GM23338 (cell line): ENCODE data around the gene SP100. TPM values are rescaled to one million over a fixed set of nuclear protein-coding genes. Genes with fewer than 3 reads are reported as not detected.

Experiments used
- ATAC-seq: fragments of 200-7000 bp; cut with Tn5 transposase; 3 replicates; pipeline ENCODE4 v1.9.1; 2020
- DNase-seq: peaks from one replicate; pipeline ENCODE4 v3.0.0-alpha.2; 2015; ENCODE audit warnings: low spot score
- H2AFZ ChIP-seq: fragments of 200-600 bp; sonication (generic); 2 replicates; pipeline ENCODE4 v1.8.0; 2016; ENCODE audit warnings: antibody characterized with exemption, mild to moderate bottlenecking, moderate library complexity
- H3F3A ChIP-seq: fragments of 200-600 bp; sonication (generic); replicated peaks from 2 replicates; pipeline ENCODE4 v1.8.0; 2017; ENCODE audit warnings: antibody characterized with exemption, mixed run types, low read depth
- H3K27ac ChIP-seq: fragments of 200-600 bp; sonication (generic); 2 replicates; pipeline ENCODE4 v1.6.1; 2016; ENCODE audit warnings: low read depth
- H3K27me3 ChIP-seq: fragments of 200-600 bp; sonication (generic); 2 replicates; pipeline ENCODE4 v1.8.0; 2016; ENCODE audit warnings: mild to moderate bottlenecking, mixed run types, moderate library complexity; ENCODE audit not compliant: insufficient read depth
- H3K36me3 ChIP-seq: fragments of 200-600 bp; sonication (generic); 2 replicates; pipeline ENCODE4 v1.8.0; 2016; ENCODE audit warnings: mild to moderate bottlenecking; ENCODE audit not compliant: insufficient read depth
- H3K4me1 ChIP-seq: fragments of 200-600 bp; sonication (generic); 2 replicates; pipeline ENCODE4 v1.8.0; 2016; ENCODE audit warnings: mild to moderate bottlenecking, moderate library complexity; ENCODE audit not compliant: insufficient read depth
- H3K4me2 ChIP-seq: fragments of 200-600 bp; sonication (generic); 2 replicates; pipeline ENCODE4 v1.7.1; 2017; ENCODE audit warnings: mixed run types
- H3K4me3 ChIP-seq: fragments of 200-600 bp; sonication (generic); 2 replicates; pipeline ENCODE4 v1.6.1; 2016; ENCODE audit warnings: mixed run types
- H3K79me2 ChIP-seq: fragments of 200-600 bp; sonication (generic); replicated peaks from 2 replicates; pipeline ENCODE4 v1.8.0; 2017; ENCODE audit warnings: mild to moderate bottlenecking; ENCODE audit not compliant: insufficient read depth
- H3K9me2 ChIP-seq: fragments of 200-600 bp; sonication (generic); 2 replicates; pipeline ENCODE4 v1.8.0; 2017; ENCODE audit not compliant: insufficient read depth
- H4K20me1 ChIP-seq: fragments of 200-600 bp; sonication (generic); replicated peaks from 2 replicates; pipeline ENCODE4 v1.8.0; 2017; ENCODE audit warnings: mild to moderate bottlenecking; ENCODE audit not compliant: insufficient read depth
- H3K27ac Mint-ChIP-seq: 2 replicates; pipeline ENCODE4 v1.8.0; 2020; ENCODE audit warnings: inconsistent platforms, mild to moderate bottlenecking, moderate library complexity, mixed read lengths
- H3K27me3 Mint-ChIP-seq: 3 replicates; pipeline ENCODE4 v1.8.0; 2022; ENCODE audit warnings: low read depth, mild to moderate bottlenecking, moderate library complexity, mixed read lengths, inconsistent platforms; ENCODE audit not compliant: insufficient read depth, poor library complexity
- H3K36me3 Mint-ChIP-seq: 3 replicates; pipeline ENCODE4 v1.8.0; 2021; ENCODE audit warnings: low read depth, mild to moderate bottlenecking, inconsistent platforms, moderate library complexity, mixed read lengths
- H3K4me1 Mint-ChIP-seq: 3 replicates; pipeline ENCODE4 v1.8.0; 2020; ENCODE audit warnings: mild to moderate bottlenecking, inconsistent platforms, mixed read lengths
- H3K4me3 Mint-ChIP-seq: 3 replicates; pipeline ENCODE4 v1.8.0; 2021; ENCODE audit warnings: moderate library complexity, mild to moderate bottlenecking, inconsistent platforms, mixed read lengths
- H3K9me3 Mint-ChIP-seq: 3 replicates; pipeline ENCODE4 v1.8.0; 2020; ENCODE audit warnings: moderate library complexity, mild to moderate bottlenecking, inconsistent platforms, mixed read lengths
- EZH2phosphoT487 ChIP-seq: fragments of 200-600 bp; sonication (generic); IDR thresholded peaks from one replicate; pipeline ENCODE4 v1.8.1; 2018; ENCODE audit warnings: antibody characterized with exemption; ENCODE audit not compliant: unreplicated experiment
- POLR2AphosphoS5 ChIP-seq: IDR thresholded peaks from 2 replicates; pipeline ENCODE4 v1.6.1; 2016; ENCODE audit warnings: antibody characterized with exemption, low read depth
- STAT1 ChIP-seq: IDR thresholded peaks from one replicate; pipeline ENCODE4 v1.6.1; 2016; ENCODE audit warnings: antibody characterized with exemption; ENCODE audit not compliant: unreplicated experiment
- ZNF462 ChIP-seq: fragments of 250-450 bp; sonication (Bioruptor Pico); IDR thresholded peaks from 2 replicates; pipeline ENCODE4 v1.5.0; 2020; ENCODE audit warnings: mild to moderate bottlenecking, moderate library complexity
- polyA plus RNA-seq: library from polyadenylated mRNA; unstranded; fragments of >200 nt; fragmentation: Nextera tagmentation; extraction: Ambion mirVana; gene quantifications from 2 replicates; pipeline ENCODE4 v1.2.1, GENCODE V29; 2016
- total RNA-seq: library from RNA; depleted of rRNA; stranded (reverse); fragments of >200 nt; shearing (Covaris generic); gene quantifications from 2 replicates; pipeline ENCODE4 v1.2.3, GENCODE V29; 2014
- TF ChIP-seq, protein P1 (sequence below): IDR thresholded peaks from one replicate; pipeline ENCODE4 v1.6.1; 2018; ENCODE audit warnings: antibody characterized with exemption; ENCODE audit not compliant: unreplicated experiment
- TF ChIP-seq, protein P2 (sequence below): IDR thresholded peaks from 2 replicates; pipeline ENCODE4 v1.6.1; 2016; ENCODE audit warnings: antibody characterized with exemption

Gene SP100
- total and polyA plus RNA-seq, 2 experiments from 2014 or later = 0.44 to 0.73 TPM

DNA sequence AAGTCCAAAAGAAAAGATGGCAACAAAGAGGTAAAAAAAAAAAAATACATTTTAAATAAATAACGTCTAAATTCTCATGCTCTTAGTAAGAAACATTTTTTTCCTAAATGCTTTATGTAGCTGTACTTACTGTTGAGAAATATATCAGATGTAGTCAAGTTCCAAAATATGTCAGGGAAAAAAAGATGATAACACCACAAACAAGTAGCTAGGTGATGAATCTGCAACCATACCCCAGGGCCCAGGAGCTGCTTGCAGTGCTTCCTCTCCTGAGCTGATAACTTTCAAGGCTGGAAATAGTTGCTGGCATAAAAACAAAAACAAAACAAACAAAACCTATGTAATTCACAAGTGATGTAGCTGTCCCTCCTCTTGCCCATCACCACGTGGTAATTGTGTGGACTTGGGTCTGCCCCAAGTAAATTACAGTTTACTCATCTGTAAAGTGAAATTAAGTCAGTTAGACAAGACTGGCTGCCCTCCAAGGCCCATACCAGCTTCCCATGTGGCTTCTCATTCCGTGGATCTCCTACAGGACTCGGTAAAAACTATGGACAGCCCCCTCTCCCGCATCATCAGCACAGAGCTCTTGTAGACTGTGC is 82.6 kb downstream of the SP100 start:
- Histone ChIP-seq H2AFZ (no peak overlapping the region), H3K4me1 (no peaks in the 10 kb centered on the region), H3K27me3 (no peaks in the 10 kb centered on the region), H3K4me2 (no peak overlapping the region), H3F3A (no peaks in the 10 kb centered on the region), H3K79me2 (no peaks in the 10 kb centered on the region), H3K27ac (no peak overlapping the region), H3K4me3 (no peak overlapping the region), H3K36me3 (no peaks in the 10 kb centered on the region), H4K20me1 (no peaks in the 10 kb centered on the region), H3K9me2 (peaks cover 5% of the 10 kb centered on the region)
- H3K27me3 Mint-ChIP-seq = no peaks in the 10 kb centered on the region
- DNase-seq (no peak), ATAC-seq (no peak)
- H3K4me1 Mint-ChIP-seq = no peaks in the 10 kb centered on the region; the same call in 2 of the 3 replicates
- TF ChIP-seq POLR2AphosphoS5 = no peak
- TF ChIP-seq, protein P1, sequence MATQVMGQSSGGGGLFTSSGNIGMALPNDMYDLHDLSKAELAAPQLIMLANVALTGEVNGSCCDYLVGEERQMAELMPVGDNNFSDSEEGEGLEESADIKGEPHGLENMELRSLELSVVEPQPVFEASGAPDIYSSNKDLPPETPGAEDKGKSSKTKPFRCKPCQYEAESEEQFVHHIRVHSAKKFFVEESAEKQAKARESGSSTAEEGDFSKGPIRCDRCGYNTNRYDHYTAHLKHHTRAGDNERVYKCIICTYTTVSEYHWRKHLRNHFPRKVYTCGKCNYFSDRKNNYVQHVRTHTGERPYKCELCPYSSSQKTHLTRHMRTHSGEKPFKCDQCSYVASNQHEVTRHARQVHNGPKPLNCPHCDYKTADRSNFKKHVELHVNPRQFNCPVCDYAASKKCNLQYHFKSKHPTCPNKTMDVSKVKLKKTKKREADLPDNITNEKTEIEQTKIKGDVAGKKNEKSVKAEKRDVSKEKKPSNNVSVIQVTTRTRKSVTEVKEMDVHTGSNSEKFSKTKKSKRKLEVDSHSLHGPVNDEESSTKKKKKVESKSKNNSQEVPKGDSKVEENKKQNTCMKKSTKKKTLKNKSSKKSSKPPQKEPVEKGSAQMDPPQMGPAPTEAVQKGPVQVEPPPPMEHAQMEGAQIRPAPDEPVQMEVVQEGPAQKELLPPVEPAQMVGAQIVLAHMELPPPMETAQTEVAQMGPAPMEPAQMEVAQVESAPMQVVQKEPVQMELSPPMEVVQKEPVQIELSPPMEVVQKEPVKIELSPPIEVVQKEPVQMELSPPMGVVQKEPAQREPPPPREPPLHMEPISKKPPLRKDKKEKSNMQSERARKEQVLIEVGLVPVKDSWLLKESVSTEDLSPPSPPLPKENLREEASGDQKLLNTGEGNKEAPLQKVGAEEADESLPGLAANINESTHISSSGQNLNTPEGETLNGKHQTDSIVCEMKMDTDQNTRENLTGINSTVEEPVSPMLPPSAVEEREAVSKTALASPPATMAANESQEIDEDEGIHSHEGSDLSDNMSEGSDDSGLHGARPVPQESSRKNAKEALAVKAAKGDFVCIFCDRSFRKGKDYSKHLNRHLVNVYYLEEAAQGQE = no peak
- TF ChIP-seq ZNF462 = no peak
- TF ChIP-seq, protein P2, sequence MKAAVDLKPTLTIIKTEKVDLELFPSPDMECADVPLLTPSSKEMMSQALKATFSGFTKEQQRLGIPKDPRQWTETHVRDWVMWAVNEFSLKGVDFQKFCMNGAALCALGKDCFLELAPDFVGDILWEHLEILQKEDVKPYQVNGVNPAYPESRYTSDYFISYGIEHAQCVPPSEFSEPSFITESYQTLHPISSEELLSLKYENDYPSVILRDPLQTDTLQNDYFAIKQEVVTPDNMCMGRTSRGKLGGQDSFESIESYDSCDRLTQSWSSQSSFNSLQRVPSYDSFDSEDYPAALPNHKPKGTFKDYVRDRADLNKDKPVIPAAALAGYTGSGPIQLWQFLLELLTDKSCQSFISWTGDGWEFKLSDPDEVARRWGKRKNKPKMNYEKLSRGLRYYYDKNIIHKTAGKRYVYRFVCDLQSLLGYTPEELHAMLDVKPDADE = no peak
- TF ChIP-seq STAT1 = no peak
- TF ChIP-seq EZH2phosphoT487 = no peak
- H3K4me3 Mint-ChIP-seq = no peak overlapping the region
- no peaks in the 10 kb centered on the region; the same call in 2 of the 3 replicates for H3K36me3 Mint-ChIP-seq
- H3K9me3 Mint-ChIP-seq = no peaks in the 10 kb centered on the region
- no peak overlapping the region for H3K27ac Mint-ChIP-seq
